Stimulated activated CD8-positive, alpha-beta memory T cell treated with anti-CD3 and anti-CD28 coated beads, Interleukin-12 subunit alpha, Interleukin-12 subunit beta, amount 100 ng/mL, for 24 hours (primary cell): ENCODE data around the gene TBK1.

Source experiments
- DNase-seq: peaks from one replicate; pipeline ENCODE4 v3.0.0-alpha.2; 2020; ENCODE audit errors: extremely low read depth

The TBK1 gene

DNA sequence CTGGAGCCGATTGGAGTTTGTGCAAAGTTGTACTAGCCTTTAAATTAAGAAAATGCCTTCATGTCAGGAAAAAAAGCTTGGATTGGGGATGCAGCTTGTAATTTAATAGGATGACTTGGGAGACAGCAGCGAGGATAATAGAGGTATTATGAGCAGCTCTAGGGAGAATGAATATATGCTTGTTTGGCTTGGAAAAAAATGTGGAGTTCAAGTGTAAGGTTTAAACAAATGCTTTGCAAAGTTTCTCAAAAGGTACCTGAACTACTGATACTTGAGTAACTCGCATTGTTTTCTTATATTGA, 93.1 kb downstream of the TBK1 start:
- no peak for DNase-seq

DNA sequence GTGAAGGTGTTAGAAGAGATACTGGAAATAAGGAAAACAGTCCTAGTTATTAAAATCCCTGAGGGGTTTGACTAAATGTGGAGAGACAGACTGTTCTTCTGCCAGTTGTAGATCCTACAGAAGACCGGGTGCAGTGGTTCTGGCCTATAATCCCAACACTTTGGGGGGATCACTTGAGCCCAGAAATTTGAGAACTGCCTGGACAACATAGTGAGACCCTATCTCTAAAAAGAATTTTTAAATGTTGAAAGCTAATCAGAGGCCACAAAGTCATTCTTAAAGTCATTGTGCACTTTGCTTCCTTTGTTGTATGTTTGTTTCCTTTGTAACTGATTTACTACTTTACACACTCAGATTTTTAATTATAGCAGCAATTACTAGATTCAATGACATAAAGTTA, 97.2 kb downstream of the TBK1 start:
- no peak for DNase-seq

DNA sequence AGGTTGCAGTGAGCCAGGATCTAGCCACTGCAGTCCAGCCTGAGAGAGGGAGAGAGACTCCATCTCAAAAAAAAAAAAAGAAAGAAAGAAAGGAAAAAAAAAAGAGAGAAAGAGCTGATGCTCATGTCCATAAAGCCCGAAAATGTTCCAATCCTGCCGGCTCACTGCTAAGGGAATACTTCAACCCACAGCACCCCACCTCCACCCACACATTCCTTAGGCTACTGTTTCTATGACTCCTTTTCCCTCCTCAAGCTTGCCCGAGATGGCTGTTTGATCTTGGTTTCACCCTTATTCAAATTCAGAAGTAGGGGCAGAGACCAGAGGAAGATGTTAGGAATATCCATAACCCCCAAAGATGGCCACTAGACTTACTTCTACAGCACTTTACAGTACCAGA, 98.8 kb downstream of the TBK1 start:
- DNase-seq, result no peak

DNA sequence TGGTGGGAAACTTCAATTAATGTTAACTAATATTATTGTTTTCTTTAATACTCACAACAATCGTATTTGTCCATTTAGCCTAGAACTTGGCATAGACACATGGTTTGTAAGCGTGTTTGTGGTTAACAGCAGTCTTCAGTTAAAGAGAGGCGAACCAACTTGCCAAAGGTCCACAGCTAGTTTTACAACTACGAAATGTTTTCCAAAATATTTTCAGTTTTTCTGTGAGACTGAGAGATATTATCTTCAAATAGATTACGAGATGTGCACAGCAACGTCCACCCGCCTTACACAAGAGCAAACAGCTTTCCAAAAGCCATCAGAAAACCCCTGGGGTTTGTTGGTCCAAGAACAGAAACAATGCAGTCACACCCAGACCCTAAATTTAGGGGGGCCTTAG, 99.8 kb downstream of the TBK1 start:
- DNase-seq, result no peak
